H9 (cell line): ENCODE measurements around the gene AKIRIN2. TPM values are rescaled to one million over a fixed set of nuclear protein-coding genes. Genes with fewer than 3 reads are reported as not detected.

Experiments
- DNase-seq: peaks from one replicate; pipeline ENCODE4 v3.0.0-alpha.2; 2017
- H2AFZ ChIP-seq: one replicate; pipeline ENCODE4 v1.6.1; 2013; ENCODE audit warnings: mild to moderate bottlenecking, low read length, control low read depth, moderate library complexity
- H2AK5ac ChIP-seq: 2 replicates; pipeline ENCODE4 v1.6.1; 2013; ENCODE audit warnings: low read length, control low read depth, mixed read lengths; ENCODE audit not compliant: insufficient read length
- H2BK120ac ChIP-seq: one replicate; pipeline ENCODE4 v1.6.1; 2013; ENCODE audit warnings: low read depth, mild to moderate bottlenecking, low read length, control low read depth, inconsistent platforms; ENCODE audit not compliant: poor library complexity, severe bottlenecking
- H2BK12ac ChIP-seq: 2 replicates; pipeline ENCODE4 v1.6.1; 2013; ENCODE audit warnings: low read length, control low read depth, mixed read lengths, low read depth; ENCODE audit not compliant: insufficient read length
- H2BK15ac ChIP-seq: 2 replicates; pipeline ENCODE4 v1.6.1; 2013; ENCODE audit warnings: low read depth, low read length, control low read depth
- H2BK20ac ChIP-seq: one replicate; pipeline ENCODE4 v1.6.1; 2013; ENCODE audit warnings: low read depth, mild to moderate bottlenecking, low read length, control low read depth, inconsistent platforms; ENCODE audit not compliant: poor library complexity, severe bottlenecking
- H2BK5ac ChIP-seq: 2 replicates; pipeline ENCODE4 v1.6.1; 2013; ENCODE audit warnings: low read length, control low read depth, mixed read lengths; ENCODE audit not compliant: insufficient read length
- H3K14ac ChIP-seq: 2 replicates; pipeline ENCODE4 v1.6.1; 2013; ENCODE audit warnings: low read length, control low read depth; ENCODE audit not compliant: insufficient read depth
- H3K18ac ChIP-seq: 2 replicates; pipeline ENCODE4 v1.6.1; 2013; ENCODE audit warnings: low read depth, mild to moderate bottlenecking, mixed read lengths, low read length, control low read depth; ENCODE audit not compliant: insufficient read length
- H3K23ac ChIP-seq: 2 replicates; pipeline ENCODE4 v1.6.1; 2013; ENCODE audit warnings: low read length, control low read depth, mixed read lengths, low read depth; ENCODE audit not compliant: insufficient read length
- H3K23me2 ChIP-seq: 2 replicates; pipeline ENCODE4 v1.6.1; 2013; ENCODE audit warnings: low read depth, mild to moderate bottlenecking, mixed read lengths, low read length, control low read depth; ENCODE audit not compliant: insufficient read length, poor library complexity, severe bottlenecking
- H3K27ac ChIP-seq: 2 replicates; pipeline ENCODE4 v1.5.1; 2013; ENCODE audit warnings: low read length, control low read depth, mixed read lengths, low read depth; ENCODE audit not compliant: insufficient read length
- H3K27me3 ChIP-seq: 2 replicates; pipeline ENCODE4 v1.6.1; 2013; ENCODE audit warnings: low read length, control low read depth, inconsistent platforms; ENCODE audit not compliant: insufficient read depth
- H3K4ac ChIP-seq: 2 replicates; pipeline ENCODE4 v1.6.1; 2013; ENCODE audit warnings: low read depth, mild to moderate bottlenecking, control low read depth, inconsistent platforms, low read length, moderate library complexity
- H3K4me1 ChIP-seq: 2 replicates; pipeline ENCODE4 v1.6.1; 2013; ENCODE audit warnings: low read length, control low read depth, inconsistent platforms; ENCODE audit not compliant: insufficient read depth
- H3K4me2 ChIP-seq: 2 replicates; pipeline ENCODE4 v1.6.1; 2013; ENCODE audit warnings: low read length, control low read depth, mixed read lengths; ENCODE audit not compliant: insufficient read length, insufficient read depth
- H3K56ac ChIP-seq: 2 replicates; pipeline ENCODE4 v1.6.1; 2013; ENCODE audit warnings: low read depth, mild to moderate bottlenecking, mixed read lengths, low read length, control low read depth; ENCODE audit not compliant: insufficient read length
- H3K79me1 ChIP-seq: 2 replicates; pipeline ENCODE4 v1.6.1; 2013; ENCODE audit warnings: low read depth, mild to moderate bottlenecking, moderate library complexity, low read length, control low read depth, inconsistent platforms; ENCODE audit not compliant: insufficient read depth, poor library complexity, severe bottlenecking
- H3K79me2 ChIP-seq: 2 replicates; pipeline ENCODE4 v1.6.1; 2013; ENCODE audit warnings: low read length, control low read depth, inconsistent platforms; ENCODE audit not compliant: insufficient read depth
- H3K9ac ChIP-seq: 2 replicates; pipeline ENCODE4 v1.6.1; 2013; ENCODE audit warnings: low read length, control low read depth, mixed read lengths; ENCODE audit not compliant: insufficient read length; ENCODE audit errors: extremely low read depth
- H3K9me3 ChIP-seq: one replicate; pipeline ENCODE4 v1.6.1; 2013; ENCODE audit warnings: low read depth, low read length, inconsistent platforms; ENCODE audit not compliant: control insufficient read depth
- H3T11ph ChIP-seq: one replicate; pipeline ENCODE4 v1.6.1; 2013; ENCODE audit warnings: mild to moderate bottlenecking, low read length, control low read depth, inconsistent platforms
- H4K20me1 ChIP-seq: one replicate; pipeline ENCODE4 v1.6.1; 2013; ENCODE audit not compliant: control insufficient read depth, insufficient read length, insufficient read depth
- H4K5ac ChIP-seq: 2 replicates; pipeline ENCODE4 v1.6.1; 2013; ENCODE audit warnings: low read depth, mild to moderate bottlenecking, mixed read lengths, low read length, control low read depth; ENCODE audit not compliant: insufficient read length
- H4K8ac ChIP-seq: replicated peaks from 2 replicates; pipeline ENCODE4 v1.6.1; 2013; ENCODE audit warnings: low read length, control low read depth, mixed read lengths, low read depth; ENCODE audit not compliant: insufficient read length
- H4K91ac ChIP-seq: 2 replicates; pipeline ENCODE4 v1.6.1; 2013; ENCODE audit warnings: low read depth, mild to moderate bottlenecking, moderate library complexity, mixed read lengths, low read length, control low read depth; ENCODE audit not compliant: insufficient read length
- H3K27ac Mint-ChIP-seq, 3 experiments: 2 replicates in 2 of 3; 3 replicates in 1 of 3; pipeline ENCODE4 v1.8.0; 2020 to 2021; ENCODE audit warnings: mixed read lengths in 3 of 3, mild to moderate bottlenecking in 1 of 3, moderate library complexity in 1 of 3
- H3K27me3 Mint-ChIP-seq: 2 replicates; pipeline ENCODE4 v1.8.0; 2021; ENCODE audit warnings: low read depth, mild to moderate bottlenecking, moderate library complexity, mixed read lengths
- H3K36me3 Mint-ChIP-seq, 3 experiments: 2 replicates in 2 of 3; 3 replicates in 1 of 3; pipeline ENCODE4 v1.8.0; 2020 to 2021; ENCODE audit warnings: low read depth in 3 of 3, mixed read lengths in 3 of 3; ENCODE audit not compliant: insufficient read depth in 1 of 3
- H3K4me1 Mint-ChIP-seq, 2 experiments: 2 replicates each; pipeline ENCODE4 v1.8.0; 2020; ENCODE audit warnings: mixed read lengths in 2 of 2
- H3K4me3 Mint-ChIP-seq, 2 experiments: 2 replicates in 1 of 2; 3 replicates in 1 of 2; pipeline ENCODE4 v1.8.0; 2020 to 2021; ENCODE audit warnings: mild to moderate bottlenecking in 2 of 2, mixed read lengths in 2 of 2, moderate library complexity in 1 of 2
- H3K9me3 Mint-ChIP-seq, 2 experiments: 2 replicates in 1 of 2; 3 replicates in 1 of 2; pipeline ENCODE4 v1.8.0; 2020; ENCODE audit warnings: mild to moderate bottlenecking in 2 of 2, mixed read lengths in 2 of 2, moderate library complexity in 1 of 2
- WGBS: extraction: QIAGEN DNeasy Blood & Tissue Kit; methylation state at CpG from one replicate; pipeline ENCODE4 v1.1.7; 2013; ENCODE audit warnings: missing lambda C conversion rate, low lambda C conversion rate, mixed read lengths; ENCODE audit not compliant: insufficient read length; ENCODE audit errors: extremely low coverage; 5-methylcytosine and 5-hydroxymethylcytosine counted together
- total RNA-seq: library from RNA; stranded (reverse); gene quantifications from 2 replicates; pipeline ENCODE4 v1.2.1, GENCODE V29; 2021
- TF ChIP-seq, protein P1 (sequence below): fragments of 200-600 bp; sonication (generic); conservative IDR thresholded peaks from 3 replicates; pipeline ENCODE4 v1.8.0; 2021; ENCODE audit warnings: antibody characterized with exemption, mild to moderate bottlenecking

The AKIRIN2 gene
- total RNA-seq, 1 experiment from 2014 or later = 75.7 TPM

- no peak overlapping the region for H2AFZ ChIP-seq
- no peak overlapping the region for H2BK15ac ChIP-seq
- no peak overlapping the region for H2BK20ac ChIP-seq
- no peak overlapping the region for H2BK5ac ChIP-seq
- H3K9me3 ChIP-seq = no peaks in the 10 kb centered on the region
- no peaks in the 10 kb centered on the region for H3K23me2 ChIP-seq
- WGBS = no CpG with 5 or more reads among the region's 2 CpGs
- Mint-ChIP-seq H3K4me1 (peaks cover 13 to 19% of the 10 kb centered on the region in 2 experiments), H3K27me3 (no peaks in the 10 kb centered on the region), H3K36me3 (peaks cover 28 to 66% (median 42%) of the 10 kb centered on the region in 3 experiments; a peak in 6 of 7 replicates), H3K27ac (no peak overlapping the region; a peak in 1 of 7 replicates), H3K9me3 (no peaks in the 10 kb centered on the region), H3K4me3 (no peak overlapping the region)
- H3K23ac ChIP-seq = no peak overlapping the region
- H3K4me1 ChIP-seq = no peaks in the 10 kb centered on the region
- H2BK12ac ChIP-seq = no peak overlapping the region
- H3K27me3 ChIP-seq = no peaks in the 10 kb centered on the region
- H4K8ac ChIP-seq = no peak overlapping the region
- no peak overlapping the region for H3K4ac ChIP-seq
- H3K18ac ChIP-seq = no peak overlapping the region
- no peak overlapping the region for H3K4me2 ChIP-seq
- no peak overlapping the region for H3K14ac ChIP-seq
- no peak overlapping the region for H4K91ac ChIP-seq
- H2BK120ac ChIP-seq = no peak overlapping the region
- H3K56ac ChIP-seq = no peak overlapping the region
- no peaks in the 10 kb centered on the region for H3K79me1 ChIP-seq
- H3K79me2 ChIP-seq = no peaks in the 10 kb centered on the region
- no peak overlapping the region for H2AK5ac ChIP-seq
- DNase-seq = no peak
- H3K27ac ChIP-seq = no peak overlapping the region
- H3K9ac ChIP-seq = no peak overlapping the region
- TF ChIP-seq, protein P1, sequence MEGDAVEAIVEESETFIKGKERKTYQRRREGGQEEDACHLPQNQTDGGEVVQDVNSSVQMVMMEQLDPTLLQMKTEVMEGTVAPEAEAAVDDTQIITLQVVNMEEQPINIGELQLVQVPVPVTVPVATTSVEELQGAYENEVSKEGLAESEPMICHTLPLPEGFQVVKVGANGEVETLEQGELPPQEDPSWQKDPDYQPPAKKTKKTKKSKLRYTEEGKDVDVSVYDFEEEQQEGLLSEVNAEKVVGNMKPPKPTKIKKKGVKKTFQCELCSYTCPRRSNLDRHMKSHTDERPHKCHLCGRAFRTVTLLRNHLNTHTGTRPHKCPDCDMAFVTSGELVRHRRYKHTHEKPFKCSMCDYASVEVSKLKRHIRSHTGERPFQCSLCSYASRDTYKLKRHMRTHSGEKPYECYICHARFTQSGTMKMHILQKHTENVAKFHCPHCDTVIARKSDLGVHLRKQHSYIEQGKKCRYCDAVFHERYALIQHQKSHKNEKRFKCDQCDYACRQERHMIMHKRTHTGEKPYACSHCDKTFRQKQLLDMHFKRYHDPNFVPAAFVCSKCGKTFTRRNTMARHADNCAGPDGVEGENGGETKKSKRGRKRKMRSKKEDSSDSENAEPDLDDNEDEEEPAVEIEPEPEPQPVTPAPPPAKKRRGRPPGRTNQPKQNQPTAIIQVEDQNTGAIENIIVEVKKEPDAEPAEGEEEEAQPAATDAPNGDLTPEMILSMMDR = no peak
- H3T11ph ChIP-seq = no peak overlapping the region
- H4K20me1 ChIP-seq = no peaks in the 10 kb centered on the region
- H4K5ac ChIP-seq = no peak overlapping the region
Measured at GRCh38 chr6:87672641-87673040, 29.4 kb downstream of the AKIRIN2 start.
